HG02938 (cell line): Measurements from ENCODE around the gene SPAAR.
"Not testable (repeated sequence)": the region's sequence is repeated elsewhere in the genome, so short reads cannot be mapped to it uniquely, and the experiment has no call there.

Experiments used
- ATAC-seq: cut with Tn5 transposase; IDR thresholded peaks from one replicate; pipeline ENCODE4 v1.9.1; 2021; ENCODE audit warnings: mild to moderate bottlenecking, moderate library complexity; ENCODE audit not compliant: unreplicated experiment

Gene SPAAR

DNA sequence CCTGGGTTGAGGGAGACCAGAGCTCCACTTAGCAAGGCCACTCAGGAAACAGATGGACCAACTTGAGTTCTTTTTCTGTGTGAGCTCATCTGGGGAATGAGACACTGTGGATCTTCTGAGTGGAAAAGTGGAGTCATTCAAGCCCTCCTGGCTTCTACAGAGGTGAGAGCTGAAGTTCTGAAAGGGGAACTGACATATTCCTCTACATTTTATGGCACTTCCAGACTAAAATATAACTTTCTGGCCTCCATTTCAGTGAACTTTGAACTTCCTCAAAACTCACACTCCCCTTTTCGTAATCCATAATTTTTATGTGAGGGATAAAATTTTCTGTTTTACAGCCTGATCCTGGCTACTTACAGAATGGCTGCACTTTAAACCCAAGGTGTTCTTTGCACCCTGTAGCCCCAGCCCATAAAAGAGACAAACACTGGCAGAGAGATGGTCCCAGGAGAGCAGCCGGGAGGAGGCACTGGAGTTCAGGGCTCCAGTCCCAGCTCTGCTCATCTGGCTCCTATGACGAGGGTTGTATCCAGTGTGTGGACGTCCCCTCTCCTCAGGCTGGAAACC, 10.8 kb downstream of the SPAAR start:
- ATAC-seq = no peak

DNA sequence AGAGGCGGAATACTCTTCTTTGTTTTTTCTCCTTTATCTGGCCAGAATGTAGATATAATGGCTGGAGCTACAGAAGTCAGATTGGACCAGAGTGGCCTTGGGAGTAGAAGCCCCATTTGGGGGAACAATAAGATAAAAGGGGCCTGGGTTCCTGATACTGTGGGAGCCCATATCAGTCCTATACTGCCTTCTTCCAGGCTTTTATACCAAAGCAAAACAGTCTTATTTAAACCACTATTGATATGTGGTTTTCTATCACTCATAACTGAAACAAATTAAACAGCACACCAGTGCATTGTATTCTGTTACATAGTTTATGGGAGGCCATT, 14.3 kb downstream of the SPAAR start:
- ATAC-seq = no peak

GRCh38 chr9:35923927-35924763, 14.9 kb downstream of the SPAAR start:
- ATAC-seq = no peak

- ATAC-seq = no peak
Measured at GRCh38 chr9:35928591-35929452, 19.5 kb downstream of the SPAAR start.

DNA sequence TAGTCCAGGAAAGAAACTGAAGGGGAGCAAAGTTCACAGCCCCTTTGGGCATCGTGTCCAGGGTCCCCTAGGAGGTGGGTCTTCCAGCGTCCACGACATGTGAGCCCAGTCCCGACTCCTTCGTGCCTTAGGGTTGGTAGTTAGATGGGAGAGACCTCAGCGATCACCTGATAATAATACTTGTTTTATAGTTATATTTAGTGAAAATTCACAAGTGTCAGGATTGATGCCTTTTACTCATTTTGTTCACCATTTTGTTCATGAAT, 20.1 kb downstream of the SPAAR start:
- ATAC-seq = no peak

DNA sequence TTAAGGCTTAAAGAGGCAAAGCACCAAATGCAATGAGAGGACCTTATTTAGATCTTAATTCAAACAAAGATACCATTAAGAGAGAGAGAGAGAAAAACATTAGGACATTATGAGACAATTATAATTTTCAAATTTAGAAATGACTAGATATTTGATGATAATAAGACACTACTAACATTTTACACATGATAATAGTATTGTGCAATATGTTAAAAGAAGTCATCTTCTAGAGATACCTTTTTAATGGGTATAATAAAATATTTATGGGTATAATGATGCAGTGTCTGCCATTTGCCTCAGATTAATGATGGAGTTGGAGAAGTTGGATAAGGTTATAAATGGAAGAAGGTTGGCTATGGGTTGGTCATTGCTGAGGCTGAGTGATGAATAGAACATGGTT, 21.2 kb downstream of the SPAAR start:
- no peak for ATAC-seq

DNA sequence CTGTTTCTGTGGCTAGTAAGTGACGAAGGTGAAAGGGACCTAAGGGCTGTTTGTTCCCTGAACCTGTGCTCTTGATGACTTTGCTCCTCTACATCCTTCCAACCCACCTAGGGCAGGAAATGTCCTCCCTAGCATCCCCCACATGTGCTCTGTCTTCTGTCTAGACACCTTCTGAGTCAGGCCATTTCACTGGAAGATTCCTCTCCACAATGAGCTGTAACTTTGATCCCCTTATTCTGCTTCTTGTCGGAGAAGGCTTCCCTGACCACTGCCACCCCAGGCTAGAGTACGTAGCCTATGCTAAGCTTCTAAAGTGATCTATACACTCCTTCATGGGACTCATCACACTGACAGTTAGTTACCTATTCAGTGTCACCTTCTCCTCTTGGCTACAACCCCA, 21.7 kb downstream of the SPAAR start:
- no peak for ATAC-seq

GRCh38 chr9:35932735-35933134, 23.4 kb downstream of the SPAAR start:
- no peak for ATAC-seq

DNA sequence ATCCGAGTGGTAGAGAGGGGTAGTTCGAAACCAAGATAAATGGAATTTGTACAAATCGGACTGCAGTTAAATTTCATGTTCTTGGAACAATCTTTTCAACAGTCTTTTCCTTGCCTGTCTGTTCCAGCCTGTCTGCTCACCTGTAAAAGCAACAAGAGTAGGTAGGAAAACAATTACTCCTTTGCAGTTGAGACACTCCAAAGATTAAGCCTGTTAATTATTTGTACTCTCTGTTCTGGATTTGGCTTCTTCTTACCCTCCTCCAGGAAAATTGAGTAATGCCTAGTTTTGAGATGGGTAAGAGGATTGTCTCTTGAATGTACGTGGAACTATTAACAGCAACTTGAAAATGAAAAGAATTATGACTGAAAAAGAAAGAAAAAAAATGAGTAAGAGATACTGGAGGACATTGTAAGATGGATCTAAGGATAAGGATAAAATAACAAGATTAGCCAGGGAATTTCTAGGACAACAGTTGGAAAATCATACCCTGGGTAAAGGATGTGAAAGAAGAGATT, 24.3 kb downstream of the SPAAR start:
- no peak for ATAC-seq

DNA sequence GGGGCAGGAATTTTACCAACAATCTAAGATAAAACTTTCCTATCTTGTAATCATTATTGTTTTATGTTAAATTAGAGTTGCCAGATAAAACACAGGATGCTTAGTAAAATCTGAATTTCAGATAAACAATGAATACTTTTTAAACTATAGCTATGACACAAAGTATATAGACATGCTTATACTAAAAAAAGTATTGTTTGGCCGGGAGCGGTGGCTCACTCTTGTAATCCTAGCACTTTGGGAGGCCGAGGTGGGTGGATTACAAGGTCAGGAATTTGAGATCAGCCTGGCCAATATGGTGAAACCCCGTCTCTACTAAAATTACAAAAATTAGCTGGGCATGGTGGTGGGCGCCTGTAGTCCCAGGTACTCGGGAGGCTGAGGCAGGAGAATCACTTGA, 24.8 kb downstream of the SPAAR start:
- ATAC-seq = not testable (repeated sequence)

GRCh38 chr9:35935261-35935660, 26.0 kb downstream of the SPAAR start:
- no peak for ATAC-seq

- no peak for ATAC-seq
Measured at GRCh38 chr9:35935755-35936509, 26.6 kb downstream of the SPAAR start.

DNA sequence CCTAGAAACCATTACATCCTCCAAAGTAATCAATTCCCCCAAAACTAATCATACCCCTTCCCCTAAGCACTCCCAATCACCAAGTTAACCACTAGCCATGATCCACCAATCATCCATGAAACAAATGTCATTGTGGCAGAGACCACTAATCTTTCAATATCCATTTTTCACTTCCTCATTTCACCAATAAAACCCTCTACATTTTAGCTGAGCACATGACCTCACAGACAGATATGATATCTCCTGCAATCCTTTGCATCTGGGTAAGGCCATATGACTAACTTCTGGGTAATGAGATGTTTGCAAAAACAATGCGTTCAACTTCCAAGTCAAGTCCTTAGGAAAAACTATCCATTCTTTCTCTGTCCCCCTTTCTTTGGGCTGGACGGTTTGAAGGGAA, 27.9 kb downstream of the SPAAR start:
- ATAC-seq = no peak

- ATAC-seq = no peak
Measured at GRCh38 chr9:35938474-35939356, 29.4 kb downstream of the SPAAR start.

DNA sequence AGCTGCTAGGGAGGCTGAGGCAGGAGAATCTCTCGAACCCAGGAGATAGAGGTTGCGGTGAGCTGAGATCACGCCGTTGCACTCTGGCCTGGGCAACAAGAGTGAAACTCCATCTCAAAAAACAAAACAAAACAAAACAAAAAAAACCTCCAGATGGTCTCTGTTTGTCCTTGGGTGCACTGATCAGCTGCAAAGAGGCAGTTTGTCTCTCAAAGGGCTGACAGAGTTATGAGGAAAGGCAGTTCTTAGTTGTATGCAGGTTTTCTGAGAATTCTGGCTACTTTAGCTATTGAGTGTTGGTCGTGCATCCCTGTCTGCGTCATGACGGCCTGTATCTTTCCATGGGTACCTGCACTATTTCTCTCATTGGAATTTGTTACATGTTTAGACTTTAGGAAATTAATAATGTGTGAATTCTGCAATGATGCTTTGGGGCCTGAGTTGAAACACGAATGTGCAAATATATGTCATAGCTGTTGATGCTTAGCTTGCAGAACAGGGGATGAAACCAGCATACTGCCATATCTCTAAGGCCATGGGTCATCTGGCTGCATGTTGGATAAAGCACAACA, 30.5 kb downstream of the SPAAR start:
- no peak for ATAC-seq

DNA sequence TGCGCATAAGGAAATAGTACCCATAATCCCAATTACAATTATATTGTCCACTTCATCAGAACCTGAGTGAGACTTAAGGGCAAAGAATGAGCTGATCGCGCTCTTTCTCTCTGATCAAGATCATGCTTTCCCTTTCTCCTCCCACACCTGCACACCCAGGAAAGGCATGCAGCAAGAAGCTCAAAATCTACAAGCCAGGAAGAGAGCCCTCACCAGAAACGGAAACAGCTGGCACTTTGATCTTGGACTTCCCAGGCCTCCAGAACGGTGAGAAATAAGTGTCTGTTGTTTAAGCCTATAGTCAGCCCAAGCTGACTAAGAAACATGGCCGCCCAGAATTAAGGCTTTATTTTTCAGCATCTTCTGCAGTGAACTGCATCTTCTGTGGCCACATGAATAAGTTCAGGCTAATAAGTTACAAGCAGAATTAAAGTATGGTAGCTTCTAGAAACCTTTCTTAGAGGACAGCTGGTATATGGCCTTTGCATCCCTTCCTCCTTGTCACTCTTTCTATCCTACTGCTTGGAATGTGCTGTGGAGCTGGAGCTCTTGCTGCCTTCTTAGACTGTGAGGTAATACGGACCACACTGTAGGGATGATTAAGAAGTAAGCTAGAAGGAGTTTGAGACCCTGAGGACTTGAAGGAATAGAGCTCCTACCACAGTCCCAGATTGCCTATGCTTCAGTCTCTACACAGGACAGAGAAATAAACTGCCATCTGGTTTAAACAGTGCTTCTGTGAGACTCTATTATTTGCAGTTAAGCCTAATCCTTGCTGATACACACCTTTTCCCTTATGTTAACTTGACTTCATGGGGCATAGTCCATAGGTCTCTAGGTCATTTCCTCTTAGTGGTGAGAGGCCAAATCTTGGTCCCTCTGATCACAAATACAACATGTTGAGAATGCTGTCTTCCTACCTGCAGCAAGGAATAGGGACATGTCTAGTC, 31.4 kb downstream of the SPAAR start:
- ATAC-seq = no peak

DNA sequence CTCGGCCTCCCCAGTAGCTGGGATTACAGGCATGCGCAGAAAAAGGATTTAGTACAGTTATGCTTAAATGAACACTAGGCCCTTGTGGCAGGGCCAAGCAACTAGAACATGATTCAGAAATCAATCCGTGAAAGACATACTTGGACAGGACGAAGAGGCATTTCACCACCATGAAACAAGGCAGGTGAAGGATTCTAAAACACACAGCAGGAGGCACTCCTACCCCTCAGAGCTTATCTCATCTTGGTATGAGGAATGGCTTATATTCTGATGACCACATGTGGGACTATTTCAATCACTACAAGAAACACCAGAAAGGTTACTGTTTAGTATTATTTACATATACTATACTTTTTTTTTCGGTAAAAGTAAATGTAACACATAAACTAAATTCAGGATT, 33.0 kb downstream of the SPAAR start:
- ATAC-seq = no peak

GRCh38 chr9:35944173-35944572, 34.9 kb downstream of the SPAAR start:
- no peak for ATAC-seq

GRCh38 chr9:35944841-35945240, 35.6 kb downstream of the SPAAR start:
- ATAC-seq = no peak
